Hematopoietic multipotent progenitor cell (in vitro differentiated cells): Measurements from ENCODE around the gene ZBTB12. TPM values are rescaled to one million over a fixed set of nuclear protein-coding genes. Genes with fewer than 3 reads are reported as not detected.

ENCODE experiments used
- DNase-seq, 3 donors: peaks; one replicate each; pipeline ENCODE4 v3.0.0-alpha.2; 2011 to 2015; ENCODE audit warnings: low read depth in 2 of 3, low spot score in 2 of 3
- total RNA-seq: library from RNA; depleted of rRNA; stranded (reverse); fragments of >200 nt; gene quantifications from one replicate; pipeline ENCODE4 v1.2.3, GENCODE V29; 2012

ZBTB12 gene
- total RNA-seq, 1 donor: 8.9 TPM

DNA sequence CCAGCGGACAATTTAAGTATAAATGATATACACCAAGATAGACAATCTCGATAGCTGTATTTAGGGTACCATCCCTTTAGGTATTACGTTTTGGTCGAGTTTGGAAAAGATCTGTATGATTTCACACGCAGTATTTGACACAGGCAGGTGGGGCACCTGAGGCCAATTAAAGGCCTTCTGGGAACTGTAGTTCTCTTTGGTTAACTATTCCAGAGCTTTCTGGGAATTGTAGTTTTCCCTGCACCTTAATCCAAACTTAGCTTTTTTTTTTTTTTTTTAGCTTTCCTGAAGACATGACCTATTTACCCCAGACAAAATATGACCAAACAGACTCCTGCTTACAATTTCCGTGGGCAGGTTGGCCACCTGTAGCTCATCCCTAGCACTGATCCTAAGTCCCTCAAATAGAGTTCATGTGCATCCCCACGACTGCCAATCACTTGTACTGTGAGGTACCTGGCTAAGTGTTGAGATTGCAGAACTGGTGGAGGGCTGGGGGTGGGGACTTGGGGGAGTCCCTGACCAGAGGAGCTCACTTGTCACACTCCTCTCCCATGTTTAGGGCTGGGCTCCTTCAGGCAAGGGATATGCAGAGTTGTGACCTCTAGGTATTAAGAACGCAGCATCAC, 3.4 kb downstream of the ZBTB12 start:
- DNase-seq: peak in 2 of 3 donors; percentile 46 to 51

DNA sequence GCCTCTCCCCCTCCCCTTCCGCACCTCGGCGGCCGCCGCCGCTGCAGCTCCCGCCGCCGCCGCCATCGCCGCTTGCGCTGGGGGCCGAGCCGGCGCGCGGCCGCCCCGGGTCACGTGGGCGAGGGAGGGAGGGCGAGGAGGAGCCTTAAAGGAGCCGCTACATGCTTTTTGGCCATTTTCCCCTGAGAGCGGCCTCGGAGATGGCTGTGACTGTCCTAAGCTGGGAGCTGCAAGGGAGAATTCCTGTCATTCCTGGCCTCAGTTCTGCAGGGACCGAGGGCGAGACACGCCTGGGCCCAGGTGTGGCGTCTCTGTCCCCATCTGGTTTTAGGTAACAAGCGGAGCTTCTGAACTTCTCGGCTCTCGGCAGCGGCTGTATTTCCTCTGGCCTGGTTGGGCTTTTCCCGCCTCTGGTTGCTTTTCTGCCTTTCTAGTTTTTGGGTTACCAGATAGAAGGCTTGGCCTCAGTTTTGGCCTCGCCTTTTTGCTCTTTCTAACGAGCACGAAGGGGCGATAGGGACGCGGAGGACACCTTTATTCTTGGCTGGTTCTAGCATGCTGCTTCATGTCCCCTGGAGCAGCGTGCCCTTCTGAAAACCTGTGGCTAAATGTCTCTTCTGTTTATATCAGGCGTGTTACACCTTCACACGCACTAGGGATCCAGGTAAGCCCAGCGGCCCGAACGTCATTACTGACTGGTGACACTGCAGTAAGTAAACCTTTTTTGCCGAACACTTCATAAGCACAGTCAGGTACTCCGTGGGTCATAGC, 4.1 kb downstream of the ZBTB12 start, which contains the start of gene EHMT2:
Gene EHMT2, minus strand, starts transcription at position 87 of the 771 bp plus-strand sequence. Its CDS starts 21 bp downstream, at position 66.
- peak; percentile 68 to 85 (median 83) for DNase-seq

DNA sequence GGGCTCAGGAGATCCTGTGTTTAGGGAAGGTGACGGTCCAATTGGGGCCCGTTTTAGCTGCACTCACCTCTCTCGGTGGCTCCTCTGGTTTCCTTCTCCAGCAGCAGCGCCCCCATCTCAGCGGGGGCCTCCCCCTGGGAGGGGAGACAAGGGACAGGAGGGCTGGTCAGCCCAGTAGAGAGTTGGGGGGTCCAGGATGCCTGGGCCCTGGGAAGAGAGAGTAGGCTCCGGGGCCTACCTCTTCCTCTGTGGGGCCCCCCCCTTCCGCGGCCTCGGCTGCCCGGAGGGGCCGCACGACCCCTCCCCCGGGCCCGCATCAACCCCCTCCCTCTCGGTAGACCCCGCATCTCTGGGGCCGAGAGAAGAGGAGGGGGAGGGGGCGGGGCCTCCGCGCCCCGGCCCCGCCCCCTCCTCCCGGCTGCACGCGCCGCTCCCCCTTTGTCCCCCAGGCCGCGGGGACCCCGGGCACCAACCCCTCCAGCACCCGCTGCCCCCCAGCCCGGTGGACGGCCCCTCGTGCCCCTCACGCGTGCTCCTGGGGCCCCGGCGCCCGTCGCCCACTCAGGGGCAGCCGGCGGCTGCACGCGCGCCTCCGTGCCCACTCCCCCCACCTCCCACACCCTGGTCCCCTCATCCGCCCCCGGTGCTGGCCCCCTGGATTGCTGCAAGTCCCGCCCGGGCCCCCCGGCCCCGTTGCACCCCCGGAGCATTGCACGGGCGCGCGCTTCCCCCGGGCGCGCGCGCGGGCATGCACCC, 4.9 kb downstream of the ZBTB12 start:
- peak in 1 of 3 donors; percentile 16 for DNase-seq

DNA sequence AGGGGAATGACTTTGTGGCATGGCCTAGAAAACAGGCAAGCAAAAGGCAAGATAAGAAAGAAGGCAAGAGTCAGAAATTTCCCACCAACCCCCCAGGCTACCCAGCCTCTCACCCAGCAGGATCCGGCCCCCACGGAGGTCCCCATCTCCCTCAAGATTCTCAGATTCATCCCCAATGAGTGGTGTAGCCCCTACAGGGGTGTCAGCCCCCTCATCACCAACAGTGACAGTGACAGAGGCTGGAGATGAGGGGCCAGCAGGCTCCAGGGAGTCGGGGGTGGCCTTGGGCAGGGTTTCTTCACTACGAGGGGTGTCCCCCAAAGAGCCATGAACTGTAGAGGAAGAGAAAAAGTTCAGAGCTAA, 5.4 kb downstream of the ZBTB12 start:
- DNase-seq: no peak

DNA sequence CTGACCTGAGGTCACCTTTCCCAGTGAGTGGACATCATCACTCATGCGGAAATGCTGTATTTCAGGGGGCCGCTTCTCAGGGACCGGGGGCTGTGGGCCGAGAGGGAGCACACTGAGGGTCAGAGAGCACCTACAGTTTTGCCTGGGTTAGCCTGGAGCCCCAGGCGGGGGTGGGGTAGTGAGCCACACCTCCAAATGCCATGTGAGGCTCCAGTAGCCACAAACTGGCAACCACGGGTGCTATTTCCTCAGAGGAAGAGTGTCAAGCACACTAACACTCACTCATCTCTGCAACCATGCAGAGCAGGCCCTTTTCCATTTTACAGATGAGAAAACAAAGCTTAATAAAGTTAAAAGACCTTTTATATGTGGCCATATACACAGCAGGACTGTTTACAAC, 9.1 kb downstream of the ZBTB12 start:
- no peak for DNase-seq

DNA sequence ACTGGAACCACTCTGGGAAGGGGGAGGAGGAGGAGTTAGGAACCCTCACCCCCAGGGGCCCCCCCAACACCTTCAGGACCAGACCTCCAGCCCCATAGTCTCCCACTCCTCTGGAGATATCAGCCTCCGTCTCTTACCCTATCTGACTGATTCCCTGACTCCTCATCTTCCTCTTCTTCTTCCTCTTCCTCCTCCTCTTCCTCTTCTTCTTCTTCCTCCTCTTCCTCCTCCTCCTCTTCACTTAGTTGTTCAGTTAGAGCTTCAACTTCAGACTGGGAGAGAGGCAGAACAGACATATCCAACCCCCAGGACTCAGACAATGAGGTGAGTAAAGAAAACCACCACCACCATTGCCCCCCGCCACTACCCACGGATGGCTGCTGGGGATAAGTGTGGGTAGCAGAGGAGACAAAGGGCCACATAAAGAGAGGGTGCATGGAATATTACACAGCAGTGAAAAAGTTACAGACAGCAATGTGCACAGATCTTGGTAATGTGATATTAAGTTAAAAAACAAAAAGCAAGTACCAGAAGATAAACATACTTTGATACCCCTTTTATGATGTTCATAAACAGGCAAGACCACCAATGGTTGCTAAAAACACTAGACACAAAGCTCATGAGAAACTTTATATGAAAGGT, 12.4 kb downstream of the ZBTB12 start:
- no peak for DNase-seq

DNA sequence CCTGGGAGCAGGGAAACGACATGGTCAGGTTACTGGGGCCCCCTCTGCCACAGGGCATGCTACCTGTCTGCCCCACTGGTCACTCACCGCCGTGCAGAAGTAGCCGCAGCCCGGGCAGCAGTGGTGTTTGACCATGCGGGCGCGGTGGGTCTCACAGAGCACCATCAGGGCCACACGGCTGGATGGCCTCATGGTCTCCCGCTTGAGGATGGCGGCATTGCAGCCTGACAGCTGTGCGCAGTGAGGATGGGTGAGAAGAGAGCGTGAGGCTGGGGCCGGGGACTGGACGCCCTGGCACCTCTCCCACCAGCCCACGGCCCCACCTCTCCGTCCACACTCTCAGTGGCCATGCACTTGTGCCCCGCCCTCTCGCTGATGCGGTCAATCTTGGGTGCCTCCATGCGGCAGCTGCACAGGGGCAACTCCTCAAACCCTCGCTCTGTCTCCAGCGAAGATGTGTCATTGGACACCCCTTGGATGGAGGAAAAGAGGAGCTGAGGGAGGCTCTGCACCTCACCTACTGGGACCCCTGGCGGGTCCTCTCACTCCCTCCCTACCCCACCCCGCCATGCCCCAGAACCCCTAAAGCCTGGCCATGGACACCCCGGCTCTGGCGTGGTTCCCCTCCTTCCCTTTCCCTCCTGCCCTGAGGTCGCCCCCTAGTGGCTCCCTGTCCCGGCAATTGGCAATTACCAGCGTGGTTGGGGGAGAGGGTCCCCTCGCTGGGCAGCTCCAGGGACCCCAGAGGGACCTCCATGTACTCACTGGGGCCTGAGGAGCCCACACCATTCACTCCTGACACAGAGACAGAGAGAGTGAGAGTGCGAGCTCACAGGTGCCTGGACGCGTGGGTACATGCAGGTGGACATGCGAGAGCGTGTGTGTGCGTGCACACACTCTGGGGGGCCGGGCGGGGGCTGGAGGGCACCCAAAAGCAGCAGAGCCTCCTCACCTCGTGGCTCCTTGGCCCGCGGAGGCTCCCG, 13.3 kb downstream of the ZBTB12 start:
- peak in 2 of 3 donors; percentile 44 to 61 for DNase-seq

DNA sequence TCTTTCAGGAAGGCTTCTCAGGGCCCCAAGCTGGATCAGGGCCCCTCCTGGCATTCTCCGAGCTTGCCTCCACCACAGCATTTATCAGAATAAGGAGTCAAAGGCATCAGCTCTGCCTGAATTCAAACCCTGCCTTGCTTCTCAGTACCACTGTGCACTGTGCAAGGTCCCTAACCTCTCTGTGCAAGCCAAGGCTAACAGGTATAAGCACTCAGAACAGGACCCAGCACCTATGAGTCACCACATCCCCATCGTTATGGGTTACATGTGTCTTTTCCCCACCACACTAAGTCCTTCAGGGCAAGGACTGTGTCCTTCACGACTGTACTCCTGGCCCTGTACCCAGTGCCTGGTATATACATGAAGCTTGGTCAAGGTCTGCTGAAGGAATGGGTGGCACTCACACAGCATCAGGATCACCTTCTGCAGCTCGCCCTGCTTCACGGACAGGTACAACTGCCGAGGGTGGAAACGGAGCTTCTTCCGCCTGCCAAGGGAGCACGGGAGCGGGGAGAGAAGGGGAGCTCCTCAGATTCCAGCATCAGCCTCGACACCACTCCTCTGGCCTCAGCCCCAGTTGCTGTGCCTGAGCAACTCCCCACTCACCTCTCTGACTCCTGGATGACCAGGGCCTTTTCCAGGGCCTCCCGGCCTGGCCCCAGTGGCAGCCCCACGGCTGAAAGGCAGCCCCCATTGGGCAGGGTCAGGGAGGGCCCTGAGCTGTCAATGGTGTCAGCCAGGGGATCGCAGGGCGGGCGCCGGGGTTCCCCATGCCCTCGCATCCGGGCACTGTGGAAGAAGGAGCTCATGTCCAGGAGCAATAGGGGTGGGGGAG, 14.5 kb downstream of the ZBTB12 start:
- no peak for DNase-seq

DNA sequence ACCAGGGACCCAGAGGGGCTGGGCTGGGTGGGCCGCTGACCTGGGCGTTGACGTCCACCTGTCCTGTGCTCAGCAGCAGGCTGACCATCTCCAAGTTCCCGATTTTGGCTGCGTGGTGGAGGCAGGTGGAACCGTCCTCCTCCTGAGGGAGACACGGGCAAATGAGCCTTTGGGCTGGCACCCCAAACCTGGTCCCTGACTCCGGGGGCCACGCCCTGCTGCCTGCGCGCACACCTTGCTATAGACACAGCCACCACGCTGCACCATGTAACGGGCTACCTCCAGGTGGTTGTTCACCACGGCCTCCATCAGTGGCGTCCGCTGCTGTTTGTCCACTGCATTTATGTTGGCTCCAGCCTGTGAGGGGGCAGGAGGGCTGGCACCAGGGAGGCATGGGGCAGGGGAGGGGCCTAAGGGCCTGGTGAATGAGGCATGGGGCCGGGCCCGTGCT, 15.3 kb downstream of the ZBTB12 start:
- DNase-seq: no peak

DNA sequence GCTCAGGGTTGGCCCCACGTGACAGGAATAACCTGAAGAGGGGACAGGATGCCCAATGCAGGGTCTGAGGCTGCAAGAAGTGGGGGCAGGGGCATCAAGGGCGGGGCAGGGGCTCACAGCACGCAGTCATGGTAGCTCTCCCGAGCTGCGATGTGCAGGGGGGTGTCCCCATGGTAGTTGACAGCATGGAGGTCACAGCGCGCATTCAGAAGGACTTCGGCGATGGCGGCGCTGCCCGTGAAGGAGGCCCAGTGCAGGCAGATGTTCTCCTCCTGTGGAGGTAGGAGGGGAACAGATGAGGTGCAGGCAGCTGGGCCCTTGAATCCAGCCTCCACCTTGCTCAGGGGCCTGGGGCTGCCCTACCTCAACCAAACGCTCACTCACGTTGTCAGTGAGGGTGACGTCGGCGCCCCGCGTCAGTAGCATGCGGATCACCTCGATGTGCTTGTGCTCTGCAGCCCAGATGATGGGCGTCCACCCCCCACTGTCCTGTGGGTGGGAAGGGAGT, 17.3 kb downstream of the ZBTB12 start:
- no peak for DNase-seq

DNA sequence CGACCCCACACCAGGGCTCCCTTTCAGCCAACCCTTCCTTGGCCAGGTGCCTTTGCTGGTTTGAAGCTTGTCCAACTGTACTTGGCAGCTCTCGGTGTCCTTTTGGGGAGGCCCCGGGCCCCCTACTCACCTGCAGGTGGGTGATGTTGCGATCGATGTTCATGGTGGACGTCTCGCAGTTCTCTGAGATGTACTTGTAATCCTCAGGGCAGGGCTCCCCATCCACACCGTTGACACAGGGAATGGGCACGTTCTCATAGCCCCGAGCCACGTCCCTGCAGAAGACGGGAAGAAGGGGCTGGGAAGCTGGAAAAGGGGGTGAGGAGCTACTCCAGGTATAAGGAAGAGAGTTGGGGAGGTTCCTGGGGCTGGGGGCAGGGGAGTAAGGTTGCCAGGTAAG, 18.2 kb downstream of the ZBTB12 start:
- DNase-seq: no peak

DNA sequence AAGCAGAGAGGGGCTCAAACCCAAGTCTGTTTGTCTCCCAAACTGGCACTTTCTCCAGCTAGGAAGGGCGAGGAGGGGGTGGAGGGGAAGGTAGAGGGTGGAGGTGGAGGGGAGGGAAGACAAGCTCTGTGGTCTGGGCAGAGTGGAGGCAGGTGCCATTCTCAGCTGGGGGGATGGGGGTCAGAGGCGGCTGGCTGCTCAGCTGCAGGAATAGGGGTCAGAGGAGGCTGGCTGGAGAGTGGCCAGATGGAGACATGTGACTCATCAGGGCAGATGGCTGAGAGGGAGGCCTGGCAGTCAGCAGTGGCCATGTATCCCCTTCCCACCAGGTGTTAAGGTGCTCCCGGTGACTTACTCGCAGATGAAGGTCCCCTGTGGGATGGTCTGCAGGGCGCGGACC, 19.5 kb downstream of the ZBTB12 start:
- no peak for DNase-seq

DNA sequence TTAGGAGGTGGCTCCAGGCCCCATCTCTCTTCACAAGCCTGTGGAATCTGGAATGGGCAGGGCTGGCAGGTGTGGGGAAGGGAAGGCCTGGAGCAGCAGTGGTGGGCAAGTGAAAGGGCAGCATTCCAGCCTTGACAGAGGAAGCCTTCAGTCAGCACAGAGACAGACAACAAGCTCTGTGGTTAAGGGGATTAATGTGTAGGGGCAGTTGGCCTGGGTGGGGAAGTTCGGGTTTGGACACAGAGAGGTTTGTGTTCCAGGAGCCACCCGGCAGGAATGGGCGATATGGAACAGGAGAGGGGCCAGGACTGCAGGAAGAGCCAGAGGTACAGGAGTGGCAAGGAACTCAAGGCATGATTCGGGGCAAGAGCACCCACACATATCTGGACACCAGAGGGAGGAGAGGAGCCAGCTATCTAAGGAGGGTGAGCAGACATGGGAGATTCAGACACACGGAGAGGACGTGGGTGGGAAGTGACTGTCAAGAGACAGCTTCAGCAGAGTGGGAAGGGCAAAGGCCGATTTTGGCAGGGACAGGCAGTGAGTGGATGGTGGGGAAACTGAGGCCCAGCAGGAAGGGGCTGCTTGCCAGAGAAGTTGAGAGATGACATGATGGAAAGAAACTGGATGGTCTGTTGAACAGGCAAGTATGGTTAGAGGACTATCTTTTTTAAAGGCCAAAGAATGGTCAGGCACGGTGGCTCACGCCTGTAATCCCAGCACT, 20.6 kb downstream of the ZBTB12 start:
- no peak for DNase-seq

DNA sequence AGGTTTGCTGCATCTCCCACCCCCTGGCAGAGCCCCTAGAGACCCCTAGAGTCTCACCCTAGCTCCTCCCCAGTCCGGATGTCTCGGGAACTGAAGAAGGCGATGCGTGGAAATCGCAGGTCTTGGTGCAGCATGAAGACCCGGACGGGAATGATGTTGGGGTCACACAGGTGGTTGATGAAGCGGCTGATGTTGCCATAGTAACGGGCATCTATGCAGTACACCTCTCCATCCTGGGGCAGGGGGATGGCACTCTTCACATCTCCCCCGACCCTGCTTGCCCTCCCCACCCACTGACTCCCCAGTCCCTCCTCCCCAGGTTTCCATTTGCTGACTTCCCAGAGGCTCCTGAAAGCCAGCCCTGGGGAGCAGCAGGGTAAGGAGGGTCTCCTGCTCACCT, 21.3 kb downstream of the ZBTB12 start:
- no peak for DNase-seq

DNA sequence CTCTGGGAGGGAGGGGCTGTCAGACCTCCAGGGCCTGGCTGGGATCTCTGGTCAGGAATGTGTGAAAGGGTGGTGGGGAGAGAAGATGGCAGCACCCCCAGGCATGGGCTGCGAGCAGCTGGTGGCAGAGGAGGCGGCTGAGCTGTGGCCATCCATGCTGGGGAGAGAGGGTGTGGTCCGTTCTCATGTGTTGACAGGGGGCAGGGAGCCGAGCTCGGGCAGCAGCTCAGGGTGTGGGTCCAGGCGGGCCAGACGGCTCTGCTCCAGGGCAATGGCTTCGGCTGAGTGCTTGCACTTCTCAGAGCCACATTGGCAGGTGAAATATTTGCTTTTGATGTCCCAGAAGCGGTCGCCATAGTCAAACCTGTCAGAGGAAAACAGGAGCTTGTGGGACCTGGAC, 22.0 kb downstream of the ZBTB12 start:
- no peak for DNase-seq

DNA sequence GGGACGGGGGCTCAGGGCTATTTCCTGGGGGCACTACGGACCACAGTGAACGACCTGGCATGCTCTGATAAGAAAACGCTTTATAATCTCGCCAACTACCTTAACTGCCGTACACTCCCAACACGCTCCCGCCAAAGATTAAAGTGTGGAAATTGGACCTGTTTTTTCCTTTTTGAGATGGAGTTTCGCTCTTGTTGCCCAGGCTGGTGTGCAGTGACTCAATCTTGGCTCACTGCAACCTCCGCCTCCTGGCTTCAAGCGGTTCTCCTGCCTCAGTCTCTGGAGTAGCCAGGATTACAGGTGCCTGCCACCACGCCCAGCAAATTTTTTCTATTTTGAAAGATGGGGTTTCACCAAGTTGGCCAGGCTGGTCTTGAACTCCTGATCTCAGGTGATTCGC, 22.7 kb downstream of the ZBTB12 start:
- no peak for DNase-seq

DNA sequence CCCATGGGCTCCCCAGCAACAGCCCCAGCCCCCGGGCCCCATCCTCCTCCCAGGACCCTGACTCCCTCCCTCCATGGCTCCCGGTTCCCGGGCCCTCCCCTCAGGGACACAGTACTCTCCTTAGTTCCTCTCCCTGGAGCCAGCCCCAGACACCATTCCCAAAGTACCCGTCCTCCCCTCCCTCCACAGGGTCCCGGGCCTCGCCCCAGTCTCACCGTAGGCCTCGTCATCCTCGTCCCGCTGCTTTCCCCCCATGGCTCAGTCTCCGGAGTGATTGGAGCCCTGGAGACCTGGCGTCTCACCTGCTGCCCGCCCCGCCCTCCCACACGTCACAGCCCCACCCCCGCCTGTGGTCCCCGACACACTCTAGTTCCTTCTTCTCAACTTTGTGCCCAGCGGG, 23.2 kb downstream of the ZBTB12 start, which contains the start of gene SLC44A4:
Gene SLC44A4, minus strand, starts transcription at position 272 of the 400 bp plus-strand sequence. Its CDS starts 17 bp downstream, at position 255.
- no peak for DNase-seq

DNA sequence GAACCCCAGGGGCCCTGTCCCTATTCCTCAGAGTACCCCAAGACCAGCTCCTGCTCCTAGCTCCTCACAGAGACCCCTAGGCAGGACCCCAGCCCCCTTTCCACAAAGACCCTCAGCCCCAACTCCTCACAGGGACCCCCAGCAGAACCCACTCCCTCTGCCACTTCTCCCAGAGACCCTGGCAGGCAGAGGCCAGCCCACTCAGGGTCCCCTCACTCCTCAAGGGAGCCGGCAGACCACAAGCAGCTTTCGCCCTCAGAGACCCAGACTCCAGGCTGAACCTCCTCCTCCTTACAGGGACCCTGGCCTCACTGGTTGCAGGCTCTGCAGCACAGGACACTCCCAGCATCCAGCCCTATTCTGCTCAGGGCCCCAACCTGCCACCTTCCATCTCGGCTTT, 23.7 kb downstream of the ZBTB12 start:
- DNase-seq: no peak
